Measurements from ENCODE around the gene MCTP1.

MCTP1 gene

DNA sequence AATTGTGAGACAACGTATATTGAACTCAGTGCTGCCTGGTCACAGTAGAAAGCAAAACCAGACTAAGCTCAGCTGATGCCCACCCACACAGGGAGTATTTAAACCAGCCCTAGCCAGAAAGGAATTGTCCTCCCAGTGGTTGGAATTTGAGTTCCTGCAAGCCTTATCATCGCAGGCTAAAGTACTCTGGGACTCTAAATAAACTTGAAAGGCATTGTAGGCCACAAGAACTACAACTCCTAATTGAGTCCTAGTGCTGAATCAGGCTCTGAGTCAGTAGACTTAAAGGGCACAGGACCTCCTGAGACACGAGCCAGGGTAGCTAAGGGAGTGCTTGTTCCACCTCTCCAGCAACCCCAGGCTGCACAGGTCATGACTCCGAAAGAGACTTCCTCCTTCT is 171.4 kb downstream of the MCTP1 start:
- no peak for DNase-seq

DNA sequence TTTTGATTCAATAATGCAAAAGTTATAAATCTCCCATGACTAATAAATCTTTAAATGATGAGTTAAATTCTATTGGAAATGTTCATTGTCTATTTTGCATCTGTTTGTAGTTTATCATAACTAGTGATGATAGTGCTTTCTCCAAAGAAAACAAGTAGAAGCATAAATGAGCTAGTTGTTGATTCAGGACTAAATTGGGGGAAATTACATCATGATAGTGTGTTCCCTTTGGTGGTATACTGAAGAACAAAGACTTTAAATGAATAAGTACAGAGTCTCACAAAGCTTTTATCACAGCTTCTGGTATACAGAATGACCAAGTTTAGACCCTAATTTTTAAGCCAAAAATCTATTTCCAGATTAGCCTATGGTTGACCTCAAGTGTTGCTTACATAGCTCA is 173.8 kb downstream of the MCTP1 start:
- DNase-seq: no peak

DNA sequence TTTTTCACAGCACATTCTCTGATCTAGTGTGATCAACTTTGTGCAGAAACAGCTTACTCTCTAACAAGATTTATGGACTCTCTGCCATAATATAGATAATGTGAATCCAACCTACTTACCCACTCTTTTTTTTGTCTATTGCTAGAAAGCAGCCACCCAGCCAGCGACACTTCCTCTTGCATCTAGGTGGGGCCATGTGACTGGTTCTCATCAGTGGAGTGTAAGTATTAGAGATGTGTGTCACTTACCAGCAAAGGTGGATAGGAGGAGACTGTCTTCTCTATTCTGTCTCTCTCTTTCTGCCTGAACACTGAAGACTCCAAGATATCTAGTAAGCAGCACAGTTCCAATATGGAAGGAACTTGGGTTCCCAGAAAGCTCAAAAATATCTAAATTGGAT is 174.8 kb downstream of the MCTP1 start:
- peak; percentile 11 for DNase-seq

DNA sequence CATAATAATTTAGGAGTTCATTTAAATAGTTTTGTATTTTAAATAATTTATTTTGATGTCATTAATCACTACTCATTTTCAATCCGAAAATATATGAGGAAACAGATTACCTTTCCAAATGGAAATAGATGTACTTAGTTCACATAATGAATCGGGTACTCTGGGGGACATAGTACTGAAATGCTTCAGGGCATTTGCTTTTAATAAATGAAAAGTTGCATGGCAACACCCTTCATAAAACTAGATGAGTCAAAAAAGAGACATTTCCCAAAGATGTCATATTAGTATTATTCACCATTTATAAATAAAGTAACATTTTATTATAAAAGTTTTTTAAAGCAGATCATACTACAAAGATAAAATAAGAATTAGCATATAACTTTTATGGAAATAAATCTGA is 177.8 kb downstream of the MCTP1 start:
- no peak for DNase-seq

DNA sequence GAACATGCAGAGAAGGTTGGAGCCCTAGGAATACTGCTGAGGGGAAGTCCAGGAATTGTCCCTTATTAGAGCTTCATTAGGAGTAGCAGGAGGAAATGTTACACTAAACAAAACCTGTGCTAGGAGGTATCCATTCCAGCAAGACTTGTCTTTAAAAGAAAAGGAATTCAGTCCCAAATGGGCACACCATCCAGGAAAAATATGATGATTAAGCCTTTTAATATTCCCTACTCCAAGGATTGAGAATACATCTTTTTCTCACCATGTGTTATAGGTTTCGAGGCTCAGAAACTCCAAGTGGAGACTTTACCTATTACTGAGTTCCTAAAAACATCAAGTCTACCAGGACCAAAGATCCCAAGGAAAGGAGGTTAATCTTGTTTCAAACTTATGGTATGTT is 179.3 kb downstream of the MCTP1 start:
- no peak for DNase-seq

DNA sequence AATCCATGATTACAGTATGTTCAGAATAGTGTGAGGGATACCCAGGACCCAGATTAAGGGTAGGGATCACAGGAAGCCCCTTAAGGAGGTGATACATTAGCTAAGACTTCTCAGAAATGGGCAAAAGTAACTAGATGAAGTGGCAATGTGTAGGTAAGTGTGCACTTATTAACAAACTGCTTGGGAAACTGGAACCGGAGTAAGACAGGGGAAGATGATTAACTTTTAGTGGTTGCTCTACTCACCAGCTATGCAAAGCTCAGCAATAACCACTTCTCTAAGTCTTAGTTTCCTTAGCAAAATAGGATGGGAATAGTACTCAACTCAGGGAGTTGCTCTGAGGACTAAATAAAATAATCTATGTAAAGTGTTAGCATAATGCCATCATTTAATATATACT is 182.2 kb downstream of the MCTP1 start:
- DNase-seq: peak; percentile 41

DNA sequence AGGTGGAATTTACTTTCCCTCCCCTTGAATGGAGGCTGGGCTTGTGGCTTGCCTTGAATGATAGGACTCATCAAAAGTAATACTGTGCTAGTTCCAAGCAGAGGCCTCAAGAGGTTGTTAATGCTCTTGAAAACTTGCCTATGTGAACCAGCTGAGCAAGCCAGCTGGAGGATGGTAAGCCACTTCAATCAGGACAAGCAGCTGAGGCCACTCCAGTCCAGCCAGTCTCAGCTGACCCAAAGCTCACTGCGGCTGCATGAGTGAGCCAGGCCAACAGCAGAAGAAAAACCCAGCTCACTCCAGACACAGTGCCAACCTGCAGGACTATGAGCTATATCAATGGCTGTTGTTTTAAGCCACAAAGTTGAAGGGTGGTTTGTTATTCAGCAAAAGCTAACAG is 182.8 kb downstream of the MCTP1 start:
- no peak for DNase-seq

DNA sequence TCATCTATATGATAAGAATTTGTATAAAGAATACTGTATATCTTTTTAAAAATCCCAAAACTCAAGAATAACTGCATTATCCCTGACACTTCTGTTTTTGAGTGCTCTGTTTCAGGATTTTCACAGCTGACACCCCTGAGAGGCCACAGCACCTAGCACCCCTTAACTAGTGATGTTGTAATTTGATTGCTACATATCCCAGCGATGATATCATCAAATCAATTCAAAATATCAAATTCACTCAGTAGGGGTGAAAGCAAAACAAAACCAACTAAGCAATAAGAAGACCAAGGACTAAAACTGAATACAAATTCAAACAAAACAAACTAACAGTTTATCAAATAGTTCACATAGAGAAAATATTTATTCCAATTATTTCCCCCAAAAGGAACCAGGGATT is 184.3 kb downstream of the MCTP1 start:
- no peak for DNase-seq

DNA sequence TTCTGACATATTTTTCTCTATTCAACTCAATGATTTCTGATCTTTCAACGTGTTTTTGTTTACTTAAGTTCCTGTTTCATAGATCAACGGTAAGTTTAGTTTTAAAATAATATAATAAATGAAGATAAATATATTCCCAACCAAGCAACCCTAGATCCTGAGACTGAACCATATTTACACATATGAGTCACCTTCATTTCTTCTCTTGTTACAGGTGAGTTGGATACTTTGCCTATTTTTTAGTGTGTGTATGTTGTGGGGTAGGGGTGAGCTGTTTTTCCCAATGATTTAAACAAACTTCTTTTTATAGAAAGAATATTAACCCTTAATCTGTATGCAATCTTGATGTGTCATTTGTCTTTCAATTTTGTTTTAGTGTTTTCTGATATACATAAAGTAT is 186.9 kb downstream of the MCTP1 start:
- DNase-seq: no peak

DNA sequence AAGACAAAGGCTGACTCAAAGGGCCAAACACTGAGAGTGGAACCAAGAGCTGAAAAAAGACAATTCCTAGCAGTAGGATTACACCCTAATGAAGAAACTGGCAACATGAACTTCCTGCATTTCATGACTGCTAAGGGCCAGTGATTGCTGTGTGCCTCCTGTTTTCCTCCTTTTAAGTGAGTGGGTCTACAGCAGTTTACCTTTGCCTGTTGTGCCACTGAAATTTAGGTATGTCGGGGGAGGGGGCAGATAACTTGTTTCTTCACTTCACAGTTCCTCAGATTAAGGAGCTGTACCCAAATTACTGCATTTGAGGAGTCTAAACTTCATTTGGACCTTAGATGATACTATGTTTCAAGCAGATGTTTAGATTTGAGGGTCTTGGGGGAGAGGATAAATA is 191.7 kb downstream of the MCTP1 start:
- DNase-seq: no peak

DNA sequence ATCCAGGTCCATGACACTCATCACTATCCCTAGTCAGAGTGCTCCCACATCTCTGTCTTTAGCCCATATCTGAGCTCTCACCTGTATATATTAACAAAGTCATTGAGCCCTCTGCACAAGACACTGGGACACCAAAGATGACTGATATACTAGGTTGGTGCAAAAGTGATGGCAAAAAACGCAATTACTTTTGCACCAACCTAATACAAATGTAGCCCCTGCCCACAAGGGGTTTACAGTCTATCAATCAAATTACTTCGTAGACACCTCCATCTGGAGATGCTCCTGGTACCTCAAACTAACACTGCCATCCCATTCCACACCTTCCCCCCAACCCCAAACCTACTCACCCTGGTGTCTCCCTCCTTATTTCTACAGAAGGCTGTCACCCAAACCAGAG is 194.1 kb downstream of the MCTP1 start:
- no peak for DNase-seq

DNA sequence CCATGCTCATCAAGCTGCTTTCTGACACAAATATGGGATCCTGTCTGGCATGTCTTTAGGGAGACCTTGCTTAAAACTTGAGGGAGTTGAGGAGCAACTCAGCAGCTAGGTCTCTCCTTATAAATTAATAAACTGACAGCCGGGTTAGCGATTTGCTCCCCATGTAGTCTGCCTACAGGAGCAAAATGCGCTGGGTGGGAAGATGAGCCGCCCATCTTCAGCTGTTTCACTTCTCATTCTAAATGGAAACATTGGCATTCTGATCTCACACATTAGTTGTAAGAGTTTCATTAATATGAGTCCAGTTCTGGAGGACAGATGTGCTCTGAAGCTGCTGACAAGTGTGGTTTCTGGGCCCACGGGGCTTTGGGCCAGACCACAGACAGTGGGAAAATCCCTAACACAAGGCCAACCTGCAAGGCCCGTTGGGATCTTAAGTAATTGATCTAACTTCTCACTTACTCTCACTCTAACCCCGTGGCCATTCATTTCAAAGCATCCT is 197.0 kb downstream of the MCTP1 start:
- peak; percentile 77 for DNase-seq

DNA sequence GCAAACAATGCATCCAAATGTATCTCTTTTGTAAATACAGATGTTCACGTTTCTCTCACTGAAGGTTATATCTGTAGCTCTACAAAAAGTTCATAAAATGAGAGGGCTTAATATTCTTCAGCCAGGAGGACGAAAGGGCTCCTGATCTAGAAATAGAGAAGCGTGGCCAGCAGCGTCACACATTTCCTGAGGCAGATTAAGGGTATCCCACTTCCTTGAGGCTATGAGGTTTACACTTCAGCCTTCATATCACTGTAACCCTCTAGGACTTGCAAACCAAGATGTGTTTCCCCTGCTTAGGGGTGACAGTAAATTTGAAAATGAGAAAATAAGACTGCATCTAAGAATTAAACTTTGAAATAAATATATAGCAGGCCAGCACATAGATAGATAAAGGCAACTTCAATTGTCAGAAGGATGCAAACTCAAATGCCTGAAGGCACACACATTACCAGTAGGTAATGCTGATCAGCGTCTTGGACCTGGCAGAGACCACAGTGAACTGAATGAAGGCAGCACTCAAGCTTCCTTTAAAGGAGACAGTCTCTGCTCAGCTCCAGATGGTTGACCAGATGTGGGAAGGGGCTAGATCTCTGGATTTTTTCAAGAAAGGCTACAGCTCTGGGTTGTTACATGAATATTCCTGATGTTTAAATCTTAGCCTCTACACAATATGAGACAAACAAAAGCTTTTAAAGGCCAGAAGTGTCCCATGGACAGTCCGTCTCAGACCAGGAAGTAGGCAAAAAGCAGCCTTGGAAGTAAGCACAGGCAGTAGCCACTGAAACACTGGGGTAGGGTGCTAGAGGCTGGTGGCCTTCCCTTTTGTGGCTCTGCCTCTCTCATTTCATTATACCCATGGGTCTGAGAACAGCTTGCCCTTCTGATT is 197.7 kb downstream of the MCTP1 start:
- DNase-seq: peak; percentile 77

DNA sequence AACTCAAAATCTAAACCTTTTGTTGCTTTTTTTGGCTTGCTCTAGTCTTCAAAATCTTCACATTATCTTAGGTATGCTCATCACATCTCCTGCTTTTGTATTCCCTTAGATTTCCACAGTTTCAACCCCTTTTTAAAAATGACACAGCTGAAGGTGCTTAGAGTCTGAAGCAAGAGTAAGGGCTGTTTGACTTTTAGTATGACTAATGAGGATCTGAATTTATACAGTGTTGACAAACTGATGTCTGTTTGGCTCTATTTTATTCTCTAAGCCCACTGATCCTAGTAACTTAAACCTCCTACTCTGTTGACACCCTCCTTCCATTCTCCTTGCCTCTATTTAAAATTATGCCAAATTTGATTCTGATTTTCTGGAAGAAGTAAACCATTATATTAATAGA is 200.1 kb downstream of the MCTP1 start:
- no peak for DNase-seq

DNA sequence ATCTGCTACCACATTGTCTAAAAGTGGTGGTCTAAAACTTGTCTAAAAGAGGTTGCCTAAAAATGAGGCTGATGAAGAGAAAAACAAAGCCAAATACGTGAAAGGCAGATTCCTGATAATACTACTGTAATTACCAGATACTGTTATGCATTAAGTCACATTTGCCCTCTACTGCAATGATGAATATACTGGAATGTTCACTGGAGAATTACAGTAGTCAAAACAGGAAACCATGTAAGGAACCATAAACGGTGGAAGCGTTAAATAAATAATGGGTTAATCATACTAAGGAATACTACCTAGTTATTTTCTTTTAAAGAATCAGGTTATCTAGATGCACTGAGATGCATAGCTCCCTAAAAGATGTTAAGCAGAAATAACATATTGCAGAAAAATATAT is 201.3 kb downstream of the MCTP1 start:
- DNase-seq: no peak

DNA sequence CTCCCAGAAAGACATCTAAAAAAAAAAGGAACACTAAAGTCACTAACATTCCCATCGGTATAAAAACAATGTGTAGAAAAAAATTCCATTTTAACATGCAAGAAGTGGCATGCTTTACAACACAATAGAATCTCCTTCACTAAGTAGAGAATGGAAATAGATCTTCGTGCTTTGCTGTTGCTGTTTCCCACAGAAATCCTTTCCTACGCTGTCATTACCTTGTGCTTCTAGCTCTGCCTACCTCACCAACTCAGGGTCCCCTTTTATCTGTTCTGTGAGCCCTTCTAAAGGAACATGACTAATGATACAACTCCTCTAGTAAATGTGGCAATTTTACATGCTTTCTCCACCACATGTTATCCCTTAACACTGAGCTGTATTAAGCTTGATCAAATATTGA is 202.9 kb downstream of the MCTP1 start:
- peak; percentile 33 for DNase-seq

DNA sequence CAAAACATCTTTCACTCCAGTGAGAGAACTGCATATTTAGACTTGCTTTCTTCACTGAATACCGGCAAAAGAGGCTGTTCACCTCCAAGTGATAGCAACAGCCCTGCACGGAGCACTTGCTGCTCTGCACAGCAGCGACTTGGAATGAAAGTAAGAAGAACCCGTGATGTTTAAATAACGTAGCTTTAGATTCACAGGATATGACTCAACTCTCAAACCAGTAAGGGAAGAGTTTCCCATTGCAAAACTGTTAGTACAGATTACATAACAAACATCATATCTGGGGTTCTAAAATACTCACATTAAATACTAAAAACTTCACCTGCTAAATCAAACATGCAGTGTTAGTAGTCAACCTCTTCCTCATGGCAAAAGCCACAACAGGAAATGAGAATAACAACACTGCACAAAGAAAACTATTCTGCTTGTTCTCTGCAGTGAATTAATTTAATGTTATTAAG is 203.4 kb downstream of the MCTP1 start:
- peak; percentile 95 for DNase-seq

DNA sequence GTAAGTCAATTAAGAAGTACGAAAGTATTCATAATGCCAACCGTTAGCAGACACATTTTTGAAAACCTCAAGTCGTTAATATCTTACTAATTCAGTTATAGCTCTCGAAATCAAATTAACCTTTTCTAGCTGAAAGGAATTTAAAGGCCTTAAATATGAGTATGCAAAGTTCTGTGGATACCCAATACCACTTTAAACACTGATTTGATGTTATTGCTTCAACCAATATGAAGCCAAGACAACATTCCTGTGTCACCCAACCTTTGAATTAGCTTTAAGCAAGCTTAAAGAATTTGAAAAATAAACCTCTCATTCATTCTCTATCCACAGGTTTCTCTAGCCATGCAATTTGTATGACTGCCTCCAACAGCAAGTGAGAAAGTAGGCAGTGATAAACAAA is 204.5 kb downstream of the MCTP1 start:
- DNase-seq: no peak

DNA sequence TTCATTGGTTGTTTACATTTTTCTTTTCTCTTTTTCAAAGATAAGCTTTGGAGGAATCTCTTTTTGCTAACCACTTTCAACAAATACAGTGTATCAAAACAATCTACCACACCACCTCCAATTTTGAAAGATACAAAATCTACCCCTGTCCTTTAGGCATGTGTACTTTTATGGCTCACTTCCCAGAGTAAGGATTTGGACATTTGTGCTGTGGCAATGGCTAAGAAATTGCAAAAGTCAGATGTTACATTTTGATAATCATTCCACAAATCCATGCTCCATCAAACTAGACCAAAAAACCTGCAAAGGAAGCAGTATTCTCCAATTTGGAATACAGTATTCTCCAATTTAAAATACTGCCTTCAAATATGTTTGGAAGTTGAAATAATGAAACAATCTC is 204.9 kb downstream of the MCTP1 start:
- no peak for DNase-seq

DNA sequence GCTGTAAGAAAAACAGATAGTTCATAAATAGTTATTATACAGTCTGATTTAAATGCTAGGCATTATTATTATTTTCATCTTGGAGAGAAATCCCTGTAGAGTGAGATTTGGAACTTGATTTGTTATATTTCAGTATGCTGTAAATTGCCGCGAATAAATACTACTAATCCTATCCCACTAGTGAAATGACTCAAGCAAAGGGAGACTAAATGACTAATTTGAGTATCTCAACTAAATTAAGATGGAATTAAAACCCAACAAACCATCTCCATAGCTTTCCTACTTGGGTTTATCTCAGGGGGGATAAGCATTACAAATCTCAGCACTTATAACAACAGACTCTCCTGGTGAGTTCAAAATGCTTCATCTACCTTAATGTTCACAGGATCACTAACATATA is 206.0 kb downstream of the MCTP1 start:
- DNase-seq: no peak

DNA sequence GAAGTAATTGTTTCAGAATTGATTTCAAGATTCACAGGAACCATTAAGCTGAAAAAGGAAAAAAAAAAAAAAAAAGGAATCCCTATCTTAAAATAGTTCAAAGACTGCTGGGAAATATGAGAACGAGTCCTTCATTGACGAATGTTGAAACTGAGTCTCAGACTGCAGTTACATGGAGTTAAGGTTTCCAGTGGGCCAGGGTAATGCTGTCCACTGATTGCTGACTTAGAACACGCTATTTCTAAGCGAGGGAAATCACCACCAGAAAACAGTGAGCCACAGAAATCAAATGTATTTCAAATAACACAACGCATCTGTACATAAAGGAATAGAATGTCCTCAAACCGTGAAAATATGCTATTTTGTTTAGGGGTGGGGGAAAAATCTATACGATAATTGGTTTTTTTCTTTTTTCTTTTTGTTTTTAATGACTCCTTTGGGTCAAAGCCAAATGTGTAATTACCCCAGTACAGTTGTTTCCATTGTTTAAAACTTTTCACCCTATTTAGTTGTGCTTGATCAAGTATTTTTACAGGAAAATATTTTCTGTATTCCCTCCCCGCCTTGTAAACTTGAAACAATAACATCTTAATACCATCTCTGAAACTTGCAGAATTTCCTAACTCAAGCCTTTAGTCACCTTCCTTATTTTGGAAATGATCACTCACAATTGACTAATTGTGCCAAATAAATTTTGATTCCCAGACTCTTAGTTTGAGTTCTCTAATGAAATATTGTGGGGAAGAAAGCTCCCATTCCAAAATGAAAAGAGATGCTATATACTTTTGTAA is 208.3 kb downstream of the MCTP1 start:
- no peak for DNase-seq

DNA sequence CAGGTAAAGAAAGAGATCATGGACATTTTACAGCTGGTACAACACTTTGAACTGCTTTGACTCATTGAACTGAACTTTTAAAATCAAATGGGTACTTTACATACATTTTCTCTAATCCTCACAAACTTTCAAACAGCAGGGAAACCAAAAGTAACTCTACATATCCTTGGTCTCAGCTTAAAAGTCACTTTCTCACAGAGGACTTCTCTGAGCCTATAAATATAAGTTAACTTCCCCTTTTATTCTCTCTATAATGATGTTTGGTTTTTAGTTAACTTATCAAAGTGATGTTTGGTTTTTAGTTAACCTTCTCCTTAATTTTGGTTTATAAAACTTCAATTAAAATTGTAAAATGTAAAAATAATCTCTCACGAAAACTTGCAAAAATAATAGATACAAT is 209.8 kb downstream of the MCTP1 start:
- DNase-seq: peak; percentile 70

DNA sequence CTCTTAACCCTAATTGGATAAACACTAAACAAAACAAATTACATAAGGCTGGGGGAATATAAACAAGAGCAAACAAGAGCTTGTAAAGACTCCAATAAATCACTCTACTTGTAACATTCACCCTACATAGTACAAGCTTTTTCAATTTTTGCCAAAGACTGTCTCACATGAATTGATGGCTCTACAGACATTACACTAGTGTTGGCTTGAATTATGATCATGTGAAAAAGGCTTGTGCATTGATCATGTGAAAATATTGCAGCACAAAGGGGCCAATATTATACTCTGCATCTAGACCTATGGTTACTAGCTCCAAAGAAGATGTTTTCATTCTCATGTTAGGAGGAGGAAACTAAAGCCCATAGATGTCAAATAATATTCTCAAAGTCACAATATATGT is 212.6 kb downstream of the MCTP1 start:
- DNase-seq: no peak

DNA sequence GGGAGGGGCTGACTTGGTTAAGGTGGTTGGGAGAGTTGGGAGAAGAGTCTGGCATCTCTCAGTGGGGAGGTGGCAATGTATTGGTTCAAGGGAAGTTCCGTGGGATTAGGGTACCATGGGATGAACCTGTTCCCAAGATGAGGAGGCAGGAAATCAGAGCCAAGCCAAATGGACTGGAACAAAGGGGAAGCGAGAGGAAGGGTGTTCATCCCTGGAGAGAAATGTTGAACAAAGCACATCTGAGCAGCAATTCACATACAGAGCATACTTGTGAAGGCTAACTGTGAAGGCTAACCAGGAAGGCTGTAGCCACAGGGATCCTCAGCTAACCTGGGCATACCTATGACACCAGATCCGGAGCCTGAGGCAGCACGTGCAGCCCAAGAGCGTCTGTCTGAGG is 214.0 kb downstream of the MCTP1 start:
- DNase-seq: no peak

All from MV-4-11 (cell line).